22Rv1 (cell line): ENCODE results near the gene CFTR.

Experiments used
- H3K27ac ChIP-seq: fragments of 450-650 bp; 2 replicates; pipeline ENCODE4 v1.5.1; 2017
- CTCF ChIP-seq: fragments of 450-650 bp; IDR thresholded peaks from 2 replicates; pipeline ENCODE4 v1.5.1; 2017; ENCODE audit warnings: mild to moderate bottlenecking
- ZFX ChIP-seq: fragments of 450-650 bp; IDR thresholded peaks from 2 replicates; pipeline ENCODE4 v1.6.1; 2017; ENCODE audit warnings: antibody characterized with exemption, borderline replicate concordance

The CFTR gene

GRCh38 chr7:117683430-117684175 is 203.8 kb downstream of the CFTR start:
- H3K27ac ChIP-seq, result no peak overlapping the region
- no peak for TF ChIP-seq CTCF
- TF ChIP-seq ZFX, result no peak

GRCh38 chr7:117685795-117686194 is 206.0 kb downstream of the CFTR start:
- TF ChIP-seq ZFX (no peak), CTCF (no peak)
- H3K27ac ChIP-seq, result no peak overlapping the region

GRCh38 chr7:117686311-117686935 is 206.6 kb downstream of the CFTR start:
- TF ChIP-seq ZFX (no peak), CTCF (no peak)
- no peak overlapping the region for H3K27ac ChIP-seq

- no peak overlapping the region for H3K27ac ChIP-seq
- TF ChIP-seq CTCF (no peak), ZFX (no peak)
Measured at GRCh38 chr7:117688126-117688525, 208.3 kb downstream of the CFTR start.

- H3K27ac ChIP-seq, result no peak overlapping the region
- TF ChIP-seq ZFX (no peak), CTCF (no peak)
Measured at GRCh38 chr7:117689406-117689805, 209.6 kb downstream of the CFTR start.

GRCh38 chr7:117690147-117690546 is 210.3 kb downstream of the CFTR start:
- no peak overlapping the region for H3K27ac ChIP-seq
- no peak for TF ChIP-seq CTCF
- TF ChIP-seq ZFX, result no peak

GRCh38 chr7:117692338-117692737 is 212.5 kb downstream of the CFTR start:
- no peak for TF ChIP-seq ZFX
- H3K27ac ChIP-seq, result no peak overlapping the region
